HG03039 (cell line): Measurements from ENCODE around the gene CDC42SE2.
"Not testable (repeated sequence)": the region's sequence is repeated elsewhere in the genome, so short reads cannot be mapped to it uniquely, and the experiment has no call there.

Source experiments
- ATAC-seq: cut with Tn5 transposase; IDR thresholded peaks from one replicate; pipeline ENCODE4 v1.9.1; 2021; ENCODE audit warnings: mild to moderate bottlenecking, moderate library complexity; ENCODE audit not compliant: unreplicated experiment

The CDC42SE2 gene

GRCh38 chr5:131363811-131364506, 100.1 kb downstream of the CDC42SE2 start:
- ATAC-seq = no peak

- ATAC-seq = no peak
Observed at GRCh38 chr5:131364507-131365050, 100.7 kb downstream of the CDC42SE2 start.

- no peak for ATAC-seq
Observed at GRCh38 chr5:131366428-131366827, 102.6 kb downstream of the CDC42SE2 start.

GRCh38 chr5:131367219-131367860, 103.5 kb downstream of the CDC42SE2 start:
- no peak for ATAC-seq

- ATAC-seq = no peak
Observed at GRCh38 chr5:131368866-131369265, 105.0 kb downstream of the CDC42SE2 start.

- no peak for ATAC-seq
Observed at GRCh38 chr5:131369558-131369957, 105.7 kb downstream of the CDC42SE2 start.

GRCh38 chr5:131371835-131372234, 108.0 kb downstream of the CDC42SE2 start:
- ATAC-seq = no peak

GRCh38 chr5:131373265-131373664, 109.4 kb downstream of the CDC42SE2 start:
- ATAC-seq = no peak

GRCh38 chr5:131375351-131375750, 111.5 kb downstream of the CDC42SE2 start:
- ATAC-seq = no peak

GRCh38 chr5:131377346-131377745, 113.5 kb downstream of the CDC42SE2 start:
- ATAC-seq = no peak

- ATAC-seq = no peak
Observed at GRCh38 chr5:131377785-131378325, 114.0 kb downstream of the CDC42SE2 start.

GRCh38 chr5:131378721-131379541, 115.1 kb downstream of the CDC42SE2 start:
- peak; percentile 17 for ATAC-seq

- ATAC-seq = peak; percentile 29
Observed at GRCh38 chr5:131379723-131380122, 115.9 kb downstream of the CDC42SE2 start.

- ATAC-seq = not testable (repeated sequence)
Observed at GRCh38 chr5:131380238-131380637, 116.4 kb downstream of the CDC42SE2 start.

- no peak for ATAC-seq
Observed at GRCh38 chr5:131381021-131381420, 117.2 kb downstream of the CDC42SE2 start.

GRCh38 chr5:131381777-131382176, 117.9 kb downstream of the CDC42SE2 start:
- ATAC-seq = peak; percentile 52

GRCh38 chr5:131382407-131383395, 118.8 kb downstream of the CDC42SE2 start:
- peak; percentile 61 for ATAC-seq

GRCh38 chr5:131384173-131384572, 120.3 kb downstream of the CDC42SE2 start:
- no peak for ATAC-seq

GRCh38 chr5:131384616-131385214, 120.9 kb downstream of the CDC42SE2 start:
- ATAC-seq = no peak
